GM12878 (cell line): ENCODE results near the gene SRC. TPM values are rescaled to one million over a fixed set of nuclear protein-coding genes. Genes with fewer than 3 reads are reported as not detected.
A peak's percentile ranks its signal among the peaks of the same experiment; 100 is the strongest.

Experiments
- CREB1 ChIP-seq: IDR thresholded peaks from 2 replicates; pipeline ENCODE4 v1.6.1; 2012; ENCODE audit warnings: low read depth, mild to moderate bottlenecking, inconsistent platforms
- EGR1 ChIP-seq, 2 experiments: IDR thresholded peaks; 1 replicate in 1 of 2; 2 replicates in 1 of 2; pipeline ENCODE4 v1.6.1; 2011 to 2012; ENCODE audit warnings: low read depth in 2 of 2, low read length in 2 of 2, borderline replicate concordance in 1 of 2, mild to moderate bottlenecking in 1 of 2, moderate library complexity in 1 of 2
- FOXK2 ChIP-seq: fragments of 450-650 bp; IDR thresholded peaks from 2 replicates; pipeline ENCODE4 v1.6.1; 2017; ENCODE audit warnings: mild to moderate bottlenecking, moderate library complexity
- HCFC1 ChIP-seq: fragments of 150-350 bp; IDR thresholded peaks from 2 replicates; pipeline ENCODE4 v1.6.1; 2014; ENCODE audit warnings: low read length
- IKZF2 ChIP-seq, 2 experiments: fragments of 450-650 bp; IDR thresholded peaks; 2 replicates each; pipeline ENCODE4 v1.6.1; 2017; ENCODE audit warnings: mild to moderate bottlenecking in 2 of 2, moderate library complexity in 2 of 2
- JUNB ChIP-seq: IDR thresholded peaks from 2 replicates; pipeline ENCODE4 v1.6.1; 2016; ENCODE audit warnings: antibody characterized with exemption, mild to moderate bottlenecking
- LARP7 ChIP-seq: fragments of 450-650 bp; IDR thresholded peaks from 2 replicates; pipeline ENCODE4 v1.6.1; 2017; ENCODE audit warnings: mild to moderate bottlenecking
- NFYB ChIP-seq: IDR thresholded peaks from 2 replicates; pipeline ENCODE4 v1.6.1; 2011; ENCODE audit warnings: low read depth, mild to moderate bottlenecking, low read length, improper control_type of control experiment, moderate library complexity; ENCODE audit not compliant: insufficient read depth
- NR2C2 ChIP-seq: IDR thresholded peaks from 2 replicates; pipeline ENCODE4 v1.6.1; 2011; ENCODE audit warnings: borderline replicate concordance, low read depth; ENCODE audit not compliant: control insufficient read depth, insufficient read length
- NR2F1 ChIP-seq: fragments of 450-650 bp; conservative IDR thresholded peaks from 2 replicates; pipeline ENCODE4 v1.6.1; 2017; ENCODE audit warnings: mild to moderate bottlenecking
- NRF1 ChIP-seq: conservative IDR thresholded peaks from 2 replicates; pipeline ENCODE4 v1.6.1; 2011; ENCODE audit warnings: mild to moderate bottlenecking, low read depth, low read length, improper control_type of control experiment
- POLR2AphosphoS2 ChIP-seq: IDR thresholded peaks from 2 replicates; pipeline ENCODE4 v1.6.1; 2011; ENCODE audit warnings: low read depth, mild to moderate bottlenecking, low read length, improper control_type of control experiment, moderate library complexity
- SIX5 ChIP-seq: IDR thresholded peaks from 2 replicates; pipeline ENCODE4 v1.6.1; 2011; ENCODE audit warnings: mild to moderate bottlenecking, low read depth, low read length, moderate library complexity; ENCODE audit not compliant: severe bottlenecking
- SP1 ChIP-seq: IDR thresholded peaks from one replicate; pipeline ENCODE4 v1.6.1; 2011; ENCODE audit warnings: low read depth, low read length
- SREBF1 ChIP-seq: IDR thresholded peaks from 2 replicates; pipeline ENCODE4 v1.6.1; 2012; ENCODE audit warnings: mild to moderate bottlenecking, low read length
- YY1 ChIP-seq: IDR thresholded peaks from 2 replicates; pipeline ENCODE4 v1.6.1; 2011; ENCODE audit warnings: low read depth, mild to moderate bottlenecking, low read length
- polyA plus RNA-seq, 11 experiments: library from polyadenylated mRNA; depleted of rRNA in 4 of 11; unstranded in 6 of 11; stranded (reverse) in 5 of 11; fragments of >200 nt; fragmentation: Nextera tagmentation in 4 of 11; fragmentation: Illumina TruSeq in 1 of 11; extraction: Ambion mirVana in 4 of 11; extraction: Trizol in 1 of 11; gene quantifications; 1 replicate in 1 of 11; 2 replicates in 10 of 11; pipeline versions ENCODE4 v1.2.1 to v1.2.3, GENCODE V29; 2011 to 2016; ENCODE audit warnings: inconsistent platforms in 2 of 11, missing spikeins in 2 of 11, low read depth in 1 of 11
- total RNA-seq, 4 experiments: library from RNA; depleted of rRNA in 3 of 4; stranded (reverse); fragments of >200 nt in 3 of 4; fragmentation: Illumina TruSeq in 1 of 4; extraction: Trizol in 1 of 4; gene quantifications; 2 replicates each; pipeline versions ENCODE4 v1.2.1 to v1.2.3, GENCODE V29; 2013 to 2021
- TF ChIP-seq, protein P1 (sequence below): fragments of 450-650 bp; IDR thresholded peaks from 2 replicates; pipeline ENCODE4 v1.6.1; 2017; ENCODE audit warnings: low read depth, mild to moderate bottlenecking, moderate library complexity
- TF ChIP-seq, protein P2 (sequence below): IDR thresholded peaks from 2 replicates; pipeline ENCODE4 v1.6.1; 2011; ENCODE audit warnings: borderline replicate concordance, low read depth, mild to moderate bottlenecking, moderate library complexity, mixed read lengths, low read length; ENCODE audit not compliant: insufficient read depth; ENCODE audit errors: extremely low read length
- TF ChIP-seq, protein P3 (sequence below): fragments of 450-650 bp; IDR thresholded peaks from 2 replicates; pipeline ENCODE4 v1.6.1; 2018; ENCODE audit warnings: mild to moderate bottlenecking, low read depth, moderate library complexity; ENCODE audit not compliant: partially characterized antibody
- TF ChIP-seq, protein P4 (sequence below): fragments of 450-650 bp; IDR thresholded peaks from 2 replicates; pipeline ENCODE4 v1.6.1; 2017; ENCODE audit warnings: mild to moderate bottlenecking, moderate library complexity

SRC gene
- total and polyA plus RNA-seq, 10 of the 15 experiments (the other 5 are each of a cell fraction or from before 2014, with no cell fraction given): 0.60 to 71.3 (median 27.2) TPM

DNA sequence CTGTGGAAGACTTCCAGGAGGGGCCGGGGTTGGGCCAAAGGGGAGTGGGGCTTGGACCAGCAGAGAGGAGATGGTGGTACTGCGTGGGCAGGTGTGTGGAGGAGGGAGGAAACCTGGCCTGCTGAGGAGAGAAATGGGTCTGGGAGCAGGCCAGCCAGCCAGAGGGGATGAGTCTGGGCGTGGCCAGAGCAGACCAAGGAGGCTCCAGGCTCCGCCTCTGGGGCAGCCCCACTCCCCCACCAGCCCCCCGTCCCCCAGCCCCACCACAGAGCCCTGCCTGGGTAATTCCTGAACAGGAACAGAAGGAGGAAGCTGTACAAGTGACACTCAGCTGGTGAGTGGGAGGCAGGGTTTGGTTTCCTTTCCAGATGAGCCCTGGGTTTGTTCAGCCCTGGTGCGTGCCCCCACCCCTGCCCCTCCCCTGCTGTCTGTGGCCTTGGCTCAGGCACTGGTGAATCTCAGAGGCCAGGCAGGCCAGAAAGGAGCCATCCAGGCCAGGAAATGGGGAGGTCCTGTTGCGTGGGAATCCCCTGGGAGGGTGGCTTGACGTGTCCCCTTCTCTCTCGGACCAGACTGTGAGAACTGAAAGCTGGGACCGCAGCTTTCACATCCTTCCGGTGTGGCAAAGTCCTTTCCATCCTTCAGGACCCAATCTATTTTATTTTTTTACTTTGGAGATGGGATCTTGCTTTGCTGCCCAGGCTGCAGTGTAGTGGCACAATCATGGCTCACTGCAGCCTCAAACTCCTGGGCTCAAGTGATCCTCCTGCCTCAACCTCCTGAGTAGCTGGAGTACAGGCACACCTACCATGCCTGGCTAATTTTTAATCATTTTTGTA lies 9.4 kb upstream of the SRC start (continued):
- TF ChIP-seq, protein P1, sequence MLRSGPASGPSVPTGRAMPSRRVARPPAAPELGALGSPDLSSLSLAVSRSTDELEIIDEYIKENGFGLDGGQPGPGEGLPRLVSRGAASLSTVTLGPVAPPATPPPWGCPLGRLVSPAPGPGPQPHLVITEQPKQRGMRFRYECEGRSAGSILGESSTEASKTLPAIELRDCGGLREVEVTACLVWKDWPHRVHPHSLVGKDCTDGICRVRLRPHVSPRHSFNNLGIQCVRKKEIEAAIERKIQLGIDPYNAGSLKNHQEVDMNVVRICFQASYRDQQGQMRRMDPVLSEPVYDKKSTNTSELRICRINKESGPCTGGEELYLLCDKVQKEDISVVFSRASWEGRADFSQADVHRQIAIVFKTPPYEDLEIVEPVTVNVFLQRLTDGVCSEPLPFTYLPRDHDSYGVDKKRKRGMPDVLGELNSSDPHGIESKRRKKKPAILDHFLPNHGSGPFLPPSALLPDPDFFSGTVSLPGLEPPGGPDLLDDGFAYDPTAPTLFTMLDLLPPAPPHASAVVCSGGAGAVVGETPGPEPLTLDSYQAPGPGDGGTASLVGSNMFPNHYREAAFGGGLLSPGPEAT: peak; percentile 89
- TF ChIP-seq NFYB: no peak
- TF ChIP-seq EGR1 (IDR thresholded peaks at IDR 0.05; ENCODE audit: borderline replicate concordance in 1 of 2, low read depth in 2 of 2, low read length in 2 of 2): peak in 1 of 2 experiments; percentile 86; a peak in 2 of 3 replicates
- peak; percentile 61 for TF ChIP-seq NR2F1
- no peak for TF ChIP-seq POLR2AphosphoS2
- TF ChIP-seq, protein P2, sequence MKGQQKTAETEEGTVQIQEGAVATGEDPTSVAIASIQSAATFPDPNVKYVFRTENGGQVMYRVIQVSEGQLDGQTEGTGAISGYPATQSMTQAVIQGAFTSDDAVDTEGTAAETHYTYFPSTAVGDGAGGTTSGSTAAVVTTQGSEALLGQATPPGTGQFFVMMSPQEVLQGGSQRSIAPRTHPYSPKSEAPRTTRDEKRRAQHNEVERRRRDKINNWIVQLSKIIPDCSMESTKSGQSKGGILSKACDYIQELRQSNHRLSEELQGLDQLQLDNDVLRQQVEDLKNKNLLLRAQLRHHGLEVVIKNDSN: no peak
- peak; percentile 75 for TF ChIP-seq SP1
- no peak for TF ChIP-seq HCFC1
- no peak for TF ChIP-seq FOXK2
- peak; percentile 83 for TF ChIP-seq CREB1
- TF ChIP-seq LARP7: 0 out of 2 replicates have a peak, but pooled peaks have one; percentile 70
- TF ChIP-seq SIX5: no peak
- TF ChIP-seq JUNB: no peak
- TF ChIP-seq IKZF2 (IDR thresholded peaks at IDR 0.05): peak; percentile 97
- no peak for TF ChIP-seq NR2C2
- TF ChIP-seq NRF1: no peak
- TF ChIP-seq, protein P3, sequence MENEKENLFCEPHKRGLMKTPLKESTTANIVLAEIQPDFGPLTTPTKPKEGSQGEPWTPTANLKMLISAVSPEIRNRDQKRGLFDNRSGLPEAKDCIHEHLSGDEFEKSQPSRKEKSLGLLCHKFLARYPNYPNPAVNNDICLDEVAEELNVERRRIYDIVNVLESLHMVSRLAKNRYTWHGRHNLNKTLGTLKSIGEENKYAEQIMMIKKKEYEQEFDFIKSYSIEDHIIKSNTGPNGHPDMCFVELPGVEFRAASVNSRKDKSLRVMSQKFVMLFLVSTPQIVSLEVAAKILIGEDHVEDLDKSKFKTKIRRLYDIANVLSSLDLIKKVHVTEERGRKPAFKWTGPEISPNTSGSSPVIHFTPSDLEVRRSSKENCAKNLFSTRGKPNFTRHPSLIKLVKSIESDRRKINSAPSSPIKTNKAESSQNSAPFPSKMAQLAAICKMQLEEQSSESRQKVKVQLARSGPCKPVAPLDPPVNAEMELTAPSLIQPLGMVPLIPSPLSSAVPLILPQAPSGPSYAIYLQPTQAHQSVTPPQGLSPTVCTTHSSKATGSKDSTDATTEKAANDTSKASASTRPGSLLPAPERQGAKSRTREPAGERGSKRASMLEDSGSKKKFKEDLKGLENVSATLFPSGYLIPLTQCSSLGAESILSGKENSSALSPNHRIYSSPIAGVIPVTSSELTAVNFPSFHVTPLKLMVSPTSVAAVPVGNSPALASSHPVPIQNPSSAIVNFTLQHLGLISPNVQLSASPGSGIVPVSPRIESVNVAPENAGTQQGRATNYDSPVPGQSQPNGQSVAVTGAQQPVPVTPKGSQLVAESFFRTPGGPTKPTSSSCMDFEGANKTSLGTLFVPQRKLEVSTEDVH: no peak
- TF ChIP-seq, protein P4, sequence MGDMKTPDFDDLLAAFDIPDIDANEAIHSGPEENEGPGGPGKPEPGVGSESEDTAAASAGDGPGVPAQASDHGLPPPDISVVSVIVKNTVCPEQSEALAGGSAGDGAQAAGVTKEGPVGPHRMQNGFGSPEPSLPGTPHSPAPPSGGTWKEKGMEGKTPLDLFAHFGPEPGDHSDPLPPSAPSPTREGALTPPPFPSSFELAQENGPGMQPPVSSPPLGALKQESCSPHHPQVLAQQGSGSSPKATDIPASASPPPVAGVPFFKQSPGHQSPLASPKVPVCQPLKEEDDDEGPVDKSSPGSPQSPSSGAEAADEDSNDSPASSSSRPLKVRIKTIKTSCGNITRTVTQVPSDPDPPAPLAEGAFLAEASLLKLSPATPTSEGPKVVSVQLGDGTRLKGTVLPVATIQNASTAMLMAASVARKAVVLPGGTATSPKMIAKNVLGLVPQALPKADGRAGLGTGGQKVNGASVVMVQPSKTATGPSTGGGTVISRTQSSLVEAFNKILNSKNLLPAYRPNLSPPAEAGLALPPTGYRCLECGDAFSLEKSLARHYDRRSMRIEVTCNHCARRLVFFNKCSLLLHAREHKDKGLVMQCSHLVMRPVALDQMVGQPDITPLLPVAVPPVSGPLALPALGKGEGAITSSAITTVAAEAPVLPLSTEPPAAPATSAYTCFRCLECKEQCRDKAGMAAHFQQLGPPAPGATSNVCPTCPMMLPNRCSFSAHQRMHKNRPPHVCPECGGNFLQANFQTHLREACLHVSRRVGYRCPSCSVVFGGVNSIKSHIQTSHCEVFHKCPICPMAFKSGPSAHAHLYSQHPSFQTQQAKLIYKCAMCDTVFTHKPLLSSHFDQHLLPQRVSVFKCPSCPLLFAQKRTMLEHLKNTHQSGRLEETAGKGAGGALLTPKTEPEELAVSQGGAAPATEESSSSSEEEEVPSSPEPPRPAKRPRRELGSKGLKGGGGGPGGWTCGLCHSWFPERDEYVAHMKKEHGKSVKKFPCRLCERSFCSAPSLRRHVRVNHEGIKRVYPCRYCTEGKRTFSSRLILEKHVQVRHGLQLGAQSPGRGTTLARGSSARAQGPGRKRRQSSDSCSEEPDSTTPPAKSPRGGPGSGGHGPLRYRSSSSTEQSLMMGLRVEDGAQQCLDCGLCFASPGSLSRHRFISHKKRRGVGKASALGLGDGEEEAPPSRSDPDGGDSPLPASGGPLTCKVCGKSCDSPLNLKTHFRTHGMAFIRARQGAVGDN: no peak
- no peak; the same call in 1 of the 2 replicates for TF ChIP-seq YY1
- no peak for TF ChIP-seq SREBF1
